ENCODE data around the gene BCL2A1. TPM values are rescaled to one million over a fixed set of nuclear protein-coding genes. Genes with fewer than 3 reads are reported as not detected.

The BCL2A1 gene
- total and polyA plus RNA-seq, 10 of the 15 experiments (the other 5 are each of a cell fraction or from before 2014, with no cell fraction given) = 181 to 570 (median 321) TPM

GRCh38 chr15:80007532-80007931 is 36.5 kb upstream of the BCL2A1 start:
- H3K9me3 ChIP-seq (replicated peaks; ENCODE audit: control insufficient read depth, insufficient read depth, low read length) = peaks cover 2% of the 10 kb centered on the region; the same call in 2 of the 3 replicates
- H3K27ac ChIP-seq (ENCODE audit: control insufficient read depth, insufficient read depth) = no peak overlapping the region
- no peak for TF ChIP-seq NR2C2 (IDR thresholded peaks at IDR 0.05; ENCODE audit: borderline replicate concordance, control insufficient read depth, insufficient read length, low read depth)
- no peak for TF ChIP-seq SUPT20H (IDR thresholded peaks at IDR 0.05; ENCODE audit: borderline replicate concordance, control insufficient read depth, low read depth, low read length)
- TF ChIP-seq BMI1 (IDR thresholded peaks at IDR 0.05; ENCODE audit: borderline replicate concordance) = no peak
- TF ChIP-seq CTCF (IDR thresholded peaks at IDR 0.05 in 2 of 3, conservative IDR thresholded peaks at IDR 0.05 in 1 of 3; ENCODE audit: control insufficient read depth in 2 of 3, extremely low read depth in 1 of 3, insufficient read depth in 1 of 3, low read depth in 3 of 3, low read length in 3 of 3) = no peak
- TF ChIP-seq ZNF24 (IDR thresholded peaks at IDR 0.05) = no peak
- TF ChIP-seq YBX1 (IDR thresholded peaks at IDR 0.05) = no peak
- TF ChIP-seq NRF1 (conservative IDR thresholded peaks at IDR 0.05; ENCODE audit: low read depth, low read length) = no peak
- TF ChIP-seq ZNF217 (IDR thresholded peaks at IDR 0.05) = no peak
- TF ChIP-seq SMAD1 (IDR thresholded peaks at IDR 0.05; ENCODE audit: low read depth, partially characterized antibody) = no peak
- TF ChIP-seq RB1 (IDR thresholded peaks at IDR 0.05; ENCODE audit: borderline replicate concordance) = no peak
- no peaks in the 10 kb centered on the region for H3K36me3 ChIP-seq (ENCODE audit: control insufficient read depth in 2 of 2, insufficient read depth in 2 of 2, low read length in 1 of 2)
- intact Hi-C loops (cut with micrococcal nuclease; ENCODE audit: unreplicated experiment) (no loop called here), in situ Hi-C loops (cut with MboI) (loop anchor here (25.0 kb wide), 1 partner anchor 1280 kb away; no protein-coding TSS in a partner anchor)
- ATAC-seq = no peak
- CTCF ChIA-PET = interaction anchor here (1.3 to 2.2 kb wide), 5 partner anchors 13 to 158 kb away, joined by 4 to 10 read pairs (median 5); no protein-coding TSS in a partner anchor
- H3K79me2 ChIP-seq (ENCODE audit: control insufficient read depth, insufficient read depth, low read length) = no peaks in the 10 kb centered on the region; the same call in 1 of the 2 replicates
- H4K20me1 ChIP-seq (ENCODE audit: control insufficient read depth, insufficient read depth) = no peaks in the 10 kb centered on the region
- H3K9ac ChIP-seq (ENCODE audit: control insufficient read depth, insufficient read depth, low read length) = no peak overlapping the region
- H3K4me2 ChIP-seq (ENCODE audit: control insufficient read depth, insufficient read depth) = no peak overlapping the region
- H3K4me3 ChIP-seq = no peak overlapping the region
- no TSS peak for BruUV-seq (replicated peaks)
- RAD21 ChIA-PET (ENCODE audit: unreplicated experiment) = interaction anchor here (1.3 to 2.2 kb wide), 5 partner anchors 10 to 28 kb away, joined by 3 to 7 read pairs (median 5); no protein-coding TSS in a partner anchor
- H2AFZ ChIP-seq (ENCODE audit: control insufficient read depth, low read depth, low read length) = no peak overlapping the region
- FAIRE-seq = no peak
- peaks cover 38% of the 10 kb centered on the region for H3K4me1 ChIP-seq (ENCODE audit: control insufficient read depth, insufficient read depth, low read length)
- H3K27me3 ChIP-seq (replicated peaks in 1 of 2; ENCODE audit: control insufficient read depth in 2 of 2, insufficient read depth in 2 of 2, low read length in 1 of 2) = no peaks in the 10 kb centered on the region
- SMC1A ChIA-PET (ENCODE audit: uncharacterized antibody, unreplicated experiment) = interaction anchor here (0.6 to 4.7 kb wide), 10 partner anchors 11 to 656 kb away, joined by 3 to 25 read pairs (median 4); no protein-coding TSS in a partner anchor
- 97% methylated on average over 5 of the region's 5 CpGs for WGBS (ENCODE audit: insufficient coverage, insufficient replicate concordance, low lambda C conversion rate, missing lambda C conversion rate)
- no peak for DNase-seq (ENCODE audit: low read depth, low spot score)
- POLR2A ChIA-PET = interaction anchor here (0.6 to 1.8 kb wide), 5 partner anchors 12 to 1136 kb away, joined by 3 to 7 read pairs (median 3); no protein-coding TSS in a partner anchor

Measured in GM12878 (cell line).